ENCODE data around the gene ACOX3. TPM values are rescaled to one million over a fixed set of nuclear protein-coding genes. Genes with fewer than 3 reads are reported as not detected.
"Not testable (repeated sequence)": the region's sequence is repeated elsewhere in the genome, so short reads cannot be mapped to it uniquely, and the experiment has no call there.

Gene ACOX3
- polyA plus RNA-seq, 4 donors: 15.0 to 17.5 (median 15.7) TPM

- DNase-seq (ENCODE audit: low read depth in 4 of 4, low spot score in 3 of 4): no peak
These were observed 81.3 kb downstream of the ACOX3 start for GRCh38 chr4:8359193-8359592.

GRCh38 chr4:8356856-8357255, 83.7 kb downstream of the ACOX3 start:
- no peak for DNase-seq (ENCODE audit: low read depth in 4 of 4, low spot score in 3 of 4)

DNA sequence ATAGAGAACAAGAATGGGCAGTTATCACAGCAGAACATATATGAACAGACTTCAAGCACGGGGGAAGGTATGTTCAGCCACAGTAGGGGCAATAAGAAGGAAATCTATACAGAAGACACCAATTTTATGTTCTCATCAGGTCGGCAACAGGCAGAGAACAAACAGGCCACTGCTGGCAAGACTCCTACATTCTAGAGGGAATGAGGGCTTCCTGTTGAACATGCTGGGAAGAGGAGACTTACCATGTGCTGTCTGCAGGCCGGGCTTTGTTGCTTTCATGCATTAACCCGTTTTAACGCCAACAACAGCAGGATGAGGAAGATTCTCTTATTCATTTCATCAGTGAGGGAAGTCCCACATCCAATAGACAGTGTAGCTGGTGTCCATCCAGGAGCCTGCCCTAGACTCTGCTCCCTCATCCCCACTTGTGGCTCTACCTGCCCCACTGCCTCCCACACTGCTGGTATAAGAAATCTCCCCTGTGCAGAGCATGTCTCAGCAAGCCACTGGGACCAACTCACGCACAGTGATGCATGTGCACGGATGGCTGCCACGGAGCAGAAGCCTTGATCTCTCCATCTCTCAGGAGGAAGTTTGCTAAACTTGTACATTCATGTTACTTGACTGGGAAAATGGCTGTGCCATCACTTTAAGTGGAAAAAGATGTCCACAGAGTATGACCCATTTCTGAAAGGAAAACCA, 84.5 kb downstream of the ACOX3 start:
- DNase-seq (ENCODE audit: low read depth in 4 of 4, low spot score in 3 of 4): no peak

- DNase-seq (ENCODE audit: low read depth in 4 of 4, low spot score in 3 of 4): no peak
These were observed 85.2 kb downstream of the ACOX3 start for GRCh38 chr4:8355306-8355705.

GRCh38 chr4:8353912-8354453, 86.5 kb downstream of the ACOX3 start:
- no peak for DNase-seq (ENCODE audit: low read depth in 4 of 4, low spot score in 3 of 4)

GRCh38 chr4:8353158-8353669, 87.3 kb downstream of the ACOX3 start:
- no peak for DNase-seq (ENCODE audit: low read depth in 4 of 4, low spot score in 3 of 4)

- DNase-seq (ENCODE audit: low read depth in 4 of 4, low spot score in 3 of 4): no peak
These were observed 88.0 kb downstream of the ACOX3 start for GRCh38 chr4:8352368-8353157.

- DNase-seq (ENCODE audit: low read depth in 4 of 4, low spot score in 3 of 4): peak in 3 of 4 donors; percentile 36 to 62 (median 60)
These were observed 88.6 kb downstream of the ACOX3 start for GRCh38 chr4:8351931-8352367.

GRCh38 chr4:8350841-8351461, 89.6 kb downstream of the ACOX3 start:
- DNase-seq (ENCODE audit: low read depth in 4 of 4, low spot score in 3 of 4): no peak

DNA sequence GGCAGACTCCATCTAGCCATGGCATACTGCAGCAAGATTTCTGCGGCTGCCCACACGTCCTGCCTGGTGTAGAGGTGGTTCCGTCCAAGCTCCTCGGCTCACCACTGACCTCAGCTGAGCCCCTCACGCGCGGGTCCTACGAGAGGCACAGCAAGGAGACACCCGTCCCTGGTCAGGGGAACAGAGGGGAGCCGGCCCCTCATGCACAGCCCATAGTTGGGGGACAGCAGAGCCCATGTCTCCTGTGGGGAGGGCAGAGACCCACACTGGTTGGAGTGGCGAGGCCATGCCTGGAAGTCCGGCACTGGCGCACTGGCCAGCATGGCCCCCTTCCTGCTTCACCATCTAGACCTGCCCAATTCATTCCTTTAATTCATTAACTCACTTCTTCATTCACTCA, 90.2 kb downstream of the ACOX3 start:
- DNase-seq (ENCODE audit: low read depth in 4 of 4, low spot score in 3 of 4): no peak

DNA sequence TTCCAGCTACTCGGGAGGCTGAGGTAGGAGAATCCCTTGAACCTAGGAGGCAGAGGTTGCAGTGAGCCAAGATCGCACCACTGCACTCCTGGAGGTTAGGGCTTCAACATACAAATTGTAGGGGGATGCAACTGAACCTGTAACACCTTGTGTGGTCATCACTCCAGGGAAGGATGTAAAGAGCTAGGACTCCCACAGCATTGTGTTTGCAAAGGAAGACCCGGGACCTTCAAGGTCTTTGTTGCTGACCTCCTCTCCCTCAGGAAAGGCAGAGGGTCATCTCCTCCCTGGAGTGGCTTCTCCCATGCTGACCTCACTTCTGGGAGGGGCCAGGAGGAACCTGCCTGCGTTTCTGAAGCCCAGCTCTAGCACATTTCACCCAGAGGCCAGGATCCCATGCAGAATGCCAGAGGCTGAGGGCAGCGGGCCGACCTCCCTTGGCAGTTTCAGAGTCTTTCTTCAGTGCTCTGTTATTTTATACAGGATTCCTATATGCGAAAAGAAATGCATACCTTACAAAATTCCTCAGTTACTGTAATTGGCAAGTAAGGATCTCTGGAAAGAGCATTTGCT, 90.8 kb downstream of the ACOX3 start:
- no peak for DNase-seq (ENCODE audit: low read depth in 4 of 4, low spot score in 3 of 4)

GRCh38 chr4:8349236-8349635, 91.3 kb downstream of the ACOX3 start:
- not testable (repeated sequence) for DNase-seq (ENCODE audit: low read depth in 4 of 4, low spot score in 3 of 4)

DNA sequence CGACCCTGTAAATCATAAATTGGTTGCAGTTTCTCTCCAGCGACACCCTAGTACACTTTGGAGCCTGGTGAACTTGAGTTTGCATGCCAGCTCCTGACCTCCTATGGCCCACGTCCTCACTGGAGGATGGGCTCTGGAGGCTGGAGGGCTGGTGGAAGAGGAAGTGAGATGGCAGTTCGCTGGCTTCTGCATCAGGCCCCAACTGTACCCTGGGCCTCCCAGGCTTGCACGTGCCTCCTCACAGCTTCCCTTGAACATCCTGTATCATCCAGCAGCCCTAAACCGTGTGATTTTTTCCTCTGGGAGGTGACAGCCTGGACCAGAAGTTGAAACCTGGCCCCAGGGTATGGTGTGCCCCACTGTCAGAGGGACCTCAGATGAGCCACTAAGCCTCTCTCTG, 92.5 kb downstream of the ACOX3 start:
- no peak for DNase-seq (ENCODE audit: low read depth in 4 of 4, low spot score in 3 of 4)

- no peak for DNase-seq (ENCODE audit: low read depth in 4 of 4, low spot score in 3 of 4)
These were observed 92.9 kb downstream of the ACOX3 start for GRCh38 chr4:8347660-8348059.

DNA sequence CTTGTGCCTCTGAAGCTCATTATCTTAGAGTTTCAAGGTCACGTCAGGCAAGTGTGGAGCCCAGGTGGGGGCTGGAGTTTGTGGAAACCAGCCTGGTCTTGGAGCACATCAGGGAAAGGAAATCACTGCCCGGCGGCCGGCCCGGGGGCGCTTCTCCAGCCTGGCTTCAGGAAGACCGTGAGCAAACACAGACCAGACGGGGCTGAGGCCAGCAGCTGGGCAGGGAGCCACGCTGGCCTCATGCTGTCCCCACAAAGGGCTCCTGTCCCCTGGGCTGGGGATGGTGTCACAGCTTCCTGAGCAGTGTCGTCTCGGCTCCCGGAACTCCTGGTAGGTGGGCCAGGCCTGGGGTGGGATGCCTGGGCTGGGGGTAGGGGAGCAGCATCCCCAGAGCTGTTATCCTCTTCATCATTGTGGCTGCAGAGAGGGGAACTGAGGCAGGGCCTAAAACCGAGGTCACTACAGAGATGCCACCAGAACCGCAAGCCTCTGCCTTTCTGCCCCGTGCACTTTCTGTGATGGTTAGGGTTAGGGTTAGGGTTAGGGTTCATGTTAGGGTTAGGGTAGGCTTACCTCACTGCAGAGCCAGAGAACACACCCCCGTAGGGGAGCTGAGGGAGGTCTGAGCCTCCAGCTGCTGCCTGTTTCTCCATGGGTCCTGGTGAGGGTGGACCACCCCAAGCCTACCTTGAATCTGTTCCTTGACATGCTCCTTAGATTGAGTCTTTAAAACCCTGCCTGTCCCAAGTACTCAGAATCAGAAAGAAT, 93.5 kb downstream of the ACOX3 start:
- no peak for DNase-seq (ENCODE audit: low read depth in 4 of 4, low spot score in 3 of 4)

DNA sequence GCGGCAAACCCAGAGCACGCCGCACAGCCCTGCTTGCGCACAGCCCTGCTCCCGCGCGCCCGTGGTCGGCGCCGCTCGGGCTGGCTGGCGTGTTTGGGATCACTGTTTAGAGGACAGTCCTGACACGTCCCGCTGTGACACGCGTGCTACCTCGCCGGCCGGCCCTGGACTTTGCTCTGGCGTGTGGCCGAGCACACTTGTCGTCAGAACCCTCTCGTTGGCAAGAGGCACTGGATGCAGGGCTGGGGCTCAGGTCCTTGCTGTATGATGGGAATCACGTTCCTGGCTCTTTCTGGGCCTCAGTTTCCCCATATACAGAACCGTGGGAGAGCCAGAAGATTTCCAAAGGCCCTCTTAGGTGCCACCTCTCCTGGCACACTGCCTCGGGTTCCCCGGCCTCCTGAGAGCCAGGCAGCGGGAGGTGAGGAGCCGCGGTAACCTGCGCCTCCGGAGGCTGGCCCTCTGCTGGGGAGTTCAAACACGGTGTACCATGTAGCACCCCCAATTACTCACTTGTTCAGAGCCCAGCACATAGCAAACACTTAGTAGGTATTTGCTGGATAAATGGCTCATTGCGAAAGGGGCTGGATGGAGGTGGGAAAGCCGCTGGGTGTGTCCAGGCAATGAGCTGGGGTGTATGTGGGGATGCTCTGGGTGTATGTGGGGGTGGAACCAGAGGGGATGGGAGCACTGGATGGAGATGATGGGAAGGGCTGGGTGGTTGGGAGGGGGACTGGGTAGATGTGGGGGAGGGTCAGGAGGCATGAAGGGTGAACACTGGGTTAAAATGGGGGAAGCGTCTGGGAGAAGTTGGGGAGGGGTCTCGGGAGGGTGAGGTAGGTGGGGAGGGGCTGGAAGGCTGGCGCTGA, 94.3 kb downstream of the ACOX3 start:
- DNase-seq (ENCODE audit: low read depth in 4 of 4, low spot score in 3 of 4): no peak

GRCh38 chr4:8345053-8345945, 95.2 kb downstream of the ACOX3 start:
- no peak for DNase-seq (ENCODE audit: low read depth in 4 of 4, low spot score in 3 of 4)

DNA sequence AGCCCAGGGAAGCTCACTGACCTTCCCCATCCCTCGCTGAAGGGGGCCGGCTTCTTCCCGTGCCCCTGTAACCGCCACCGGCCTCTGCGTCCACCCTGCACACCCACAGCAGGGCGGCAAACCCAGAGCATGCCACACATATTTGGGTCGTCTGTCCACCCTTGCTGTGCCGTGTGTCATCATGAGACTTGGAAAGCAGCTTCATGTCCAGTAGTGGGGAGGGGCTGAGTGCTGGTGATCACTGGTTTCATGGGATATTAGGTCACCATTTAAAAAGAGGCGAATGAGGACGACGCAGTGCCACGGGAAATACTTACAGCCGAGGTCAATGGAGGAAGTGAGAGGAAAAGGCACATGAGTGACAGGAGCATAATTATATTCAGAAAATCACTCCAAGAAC, 96.1 kb downstream of the ACOX3 start:
- DNase-seq (ENCODE audit: low read depth in 4 of 4, low spot score in 3 of 4): no peak
